ENCODE data around the gene NRIP2. TPM values are rescaled to one million over a fixed set of nuclear protein-coding genes. Genes with fewer than 3 reads are reported as not detected.

NRIP2 gene
- total RNA-seq, 2 donors from 2014 or later: 0.18 to 8.7 TPM

DNA sequence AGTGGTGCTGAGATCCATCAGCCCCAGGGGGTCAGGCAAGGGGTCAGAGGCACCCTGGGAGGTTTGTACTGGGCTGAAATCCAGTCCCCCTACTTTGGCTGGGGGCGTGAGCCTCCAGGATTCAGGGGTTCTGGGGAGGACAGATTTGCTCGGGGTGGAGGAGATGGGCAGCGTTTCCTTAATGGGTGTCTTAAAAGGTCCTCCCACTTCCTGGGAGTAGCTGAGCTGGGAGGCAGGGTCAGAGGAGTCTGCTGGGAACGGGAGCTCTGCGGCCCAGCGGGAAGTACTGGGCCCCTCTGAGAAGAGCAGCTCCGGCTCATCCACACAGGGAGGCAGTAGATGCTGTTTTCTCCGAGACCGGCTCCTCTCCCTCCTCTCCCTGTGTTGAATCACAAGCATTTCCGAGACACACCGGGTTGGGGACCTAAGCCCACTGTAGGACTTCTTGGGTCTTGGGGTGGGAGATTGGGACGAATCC is 24.1 kb upstream of the NRIP2 start:
- Histone ChIP-seq H3K27ac (no peak overlapping the region), H3K36me3 (no peaks in the 10 kb centered on the region), H3K9me3 (no peaks in the 10 kb centered on the region), H3K27me3 (replicated peaks; ENCODE audit: insufficient read depth) (no peaks in the 10 kb centered on the region), H3K4me3 (no peak overlapping the region), H3K4me1 (replicated peaks) (no peaks in the 10 kb centered on the region)
- no peak for DNase-seq (ENCODE audit: low spot score)
- WGBS: 80% methylated on average over 12 of the region's 12 CpGs
- intact Hi-C loops (cut with DNase I): loop anchor here (10.0 kb wide), 1 partner anchor 86 kb away; no protein-coding TSS in a partner anchor
- TF ChIP-seq CTCF (IDR thresholded peaks at IDR 0.05) (no peak), POLR2AphosphoS5 (IDR thresholded peaks at IDR 0.05) (no peak), POLR2A (IDR thresholded peaks at IDR 0.05) (no peak)

- no peak for DNase-seq (ENCODE audit: low spot score)
- Histone ChIP-seq H3K27ac (no peak overlapping the region), H3K4me3 (no peak overlapping the region), H3K4me1 (replicated peaks) (no peaks in the 10 kb centered on the region), H3K36me3 (no peaks in the 10 kb centered on the region), H3K27me3 (replicated peaks; ENCODE audit: insufficient read depth) (no peaks in the 10 kb centered on the region), H3K9me3 (no peaks in the 10 kb centered on the region)
- WGBS: 81% methylated on average over 2 of the region's 2 CpGs
- intact Hi-C loops (cut with DNase I): loop anchor here (10.0 kb wide), 1 partner anchor 86 kb away; no protein-coding TSS in a partner anchor
- TF ChIP-seq POLR2A (IDR thresholded peaks at IDR 0.05) (no peak), POLR2AphosphoS5 (IDR thresholded peaks at IDR 0.05) (no peak), CTCF (IDR thresholded peaks at IDR 0.05) (no peak)
Measured at GRCh38 chr12:2858334-2858733, 23.5 kb upstream of the NRIP2 start.

GRCh38 chr12:2857576-2857975 is 22.7 kb upstream of the NRIP2 start:
- Histone ChIP-seq H3K4me1 (replicated peaks) (no peaks in the 10 kb centered on the region), H3K36me3 (no peaks in the 10 kb centered on the region), H3K9me3 (no peaks in the 10 kb centered on the region), H3K4me3 (no peak overlapping the region), H3K27me3 (replicated peaks; ENCODE audit: insufficient read depth) (no peaks in the 10 kb centered on the region), H3K27ac (no peak overlapping the region)
- no peak for TF ChIP-seq POLR2AphosphoS5 (IDR thresholded peaks at IDR 0.05)
- no peak for TF ChIP-seq POLR2A (IDR thresholded peaks at IDR 0.05)
- TF ChIP-seq CTCF (IDR thresholded peaks at IDR 0.05): no peak
- intact Hi-C loops (cut with DNase I): loop anchor here (10.0 kb wide), 1 partner anchor 87 kb away; no protein-coding TSS in a partner anchor
- DNase-seq (ENCODE audit: low spot score): no peak
- 78% methylated on average over 7 of the region's 7 CpGs for WGBS

- Histone ChIP-seq H3K27me3 (replicated peaks; ENCODE audit: insufficient read depth) (no peaks in the 10 kb centered on the region), H3K27ac (no peak within 1 kb of the TSS), H3K9me3 (no peaks in the 10 kb centered on the region), H3K4me3 (no peak within 1 kb of the TSS), H3K36me3 (no peaks in the 10 kb centered on the region), H3K4me1 (replicated peaks) (no peaks in the 10 kb centered on the region)
- TF ChIP-seq POLR2A (IDR thresholded peaks at IDR 0.05) (no peak), POLR2AphosphoS5 (IDR thresholded peaks at IDR 0.05) (no peak), CTCF (IDR thresholded peaks at IDR 0.05) (no peak)
- DNase-seq (ENCODE audit: low spot score): no peak
- WGBS: 76% methylated on average over 3 of the region's 3 CpGs
- intact Hi-C loops (cut with DNase I): loop anchor here (10.0 kb wide), 1 partner anchor 88 kb away; no protein-coding TSS in a partner anchor
Measured at GRCh38 chr12:2857021-2857431, 22.2 kb upstream of the NRIP2 start, which contains the start of gene TEX52. TEX52 (minus strand) TSS chr12:2857039; CDS start chr12:2857026, 13 bp downstream.

- WGBS: 92% methylated on average over 3 of the region's 3 CpGs
- intact Hi-C loops (cut with DNase I): loop anchor here (10.0 kb wide), 1 partner anchor 89 kb away; no protein-coding TSS in a partner anchor
- DNase-seq (ENCODE audit: low spot score): no peak
- Histone ChIP-seq H3K9me3 (no peaks in the 10 kb centered on the region), H3K27ac (no peak overlapping the region), H3K36me3 (no peaks in the 10 kb centered on the region), H3K4me3 (no peak overlapping the region), H3K4me1 (replicated peaks) (no peaks in the 10 kb centered on the region), H3K27me3 (replicated peaks; ENCODE audit: insufficient read depth) (no peaks in the 10 kb centered on the region)
- no peak for TF ChIP-seq CTCF (IDR thresholded peaks at IDR 0.05)
- TF ChIP-seq POLR2AphosphoS5 (IDR thresholded peaks at IDR 0.05): no peak
- TF ChIP-seq POLR2A (IDR thresholded peaks at IDR 0.05): no peak
Measured at GRCh38 chr12:2856051-2856450, 21.2 kb upstream of the NRIP2 start.
